ENCODE results near the gene SLC9A3. TPM values are rescaled to one million over a fixed set of nuclear protein-coding genes. Genes with fewer than 3 reads are reported as not detected.

Gene SLC9A3
- total RNA-seq, 1 donor from 2014 or later: 1.1 TPM

DNA sequence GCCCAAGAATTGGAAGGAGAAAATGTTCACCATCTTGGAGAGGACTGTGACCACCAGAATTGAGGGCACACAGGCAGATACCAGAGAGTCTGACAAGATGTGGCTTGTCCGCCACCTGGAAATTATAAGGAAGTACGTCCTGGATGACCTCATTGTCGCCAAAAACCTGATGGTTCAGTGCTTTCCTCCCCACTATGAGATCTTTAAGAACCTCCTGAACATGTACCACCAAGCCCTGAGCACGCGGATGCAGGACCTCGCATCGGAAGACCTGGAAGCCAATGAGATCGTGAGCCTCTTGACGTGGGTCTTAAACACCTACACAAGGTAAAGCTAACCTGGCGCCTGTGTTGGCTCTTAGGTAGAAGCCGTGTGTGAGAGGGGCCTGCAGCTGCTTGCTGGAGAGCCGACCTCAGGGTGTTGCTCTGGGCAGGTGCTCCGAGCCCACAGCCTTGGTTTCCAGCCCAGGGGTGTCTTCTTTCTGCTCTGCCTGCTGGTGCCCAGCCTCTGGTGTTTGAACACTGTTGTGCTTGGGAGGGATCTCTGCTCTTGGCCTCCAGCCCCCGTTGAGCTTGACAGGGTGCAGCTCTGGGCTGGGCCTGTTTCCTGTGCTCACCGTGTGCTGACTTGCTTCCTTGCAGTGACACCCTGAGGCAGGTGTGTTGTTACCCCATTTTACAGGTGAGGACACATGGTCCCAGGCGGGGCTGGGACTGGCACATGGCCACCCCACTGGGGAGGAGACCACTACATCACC, 70.3 kb downstream of the SLC9A3 start:
- TF ChIP-seq, protein P1, sequence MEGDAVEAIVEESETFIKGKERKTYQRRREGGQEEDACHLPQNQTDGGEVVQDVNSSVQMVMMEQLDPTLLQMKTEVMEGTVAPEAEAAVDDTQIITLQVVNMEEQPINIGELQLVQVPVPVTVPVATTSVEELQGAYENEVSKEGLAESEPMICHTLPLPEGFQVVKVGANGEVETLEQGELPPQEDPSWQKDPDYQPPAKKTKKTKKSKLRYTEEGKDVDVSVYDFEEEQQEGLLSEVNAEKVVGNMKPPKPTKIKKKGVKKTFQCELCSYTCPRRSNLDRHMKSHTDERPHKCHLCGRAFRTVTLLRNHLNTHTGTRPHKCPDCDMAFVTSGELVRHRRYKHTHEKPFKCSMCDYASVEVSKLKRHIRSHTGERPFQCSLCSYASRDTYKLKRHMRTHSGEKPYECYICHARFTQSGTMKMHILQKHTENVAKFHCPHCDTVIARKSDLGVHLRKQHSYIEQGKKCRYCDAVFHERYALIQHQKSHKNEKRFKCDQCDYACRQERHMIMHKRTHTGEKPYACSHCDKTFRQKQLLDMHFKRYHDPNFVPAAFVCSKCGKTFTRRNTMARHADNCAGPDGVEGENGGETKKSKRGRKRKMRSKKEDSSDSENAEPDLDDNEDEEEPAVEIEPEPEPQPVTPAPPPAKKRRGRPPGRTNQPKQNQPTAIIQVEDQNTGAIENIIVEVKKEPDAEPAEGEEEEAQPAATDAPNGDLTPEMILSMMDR (IDR thresholded peaks at IDR 0.05): no peak
- H3K9me3 ChIP-seq: peaks cover 11% of the 10 kb centered on the region
- ATAC-seq (no peak), DNase-seq (no peak)
- H3K27me3 ChIP-seq (ENCODE audit: low read depth): no peaks in the 10 kb centered on the region
- H3K4me3 ChIP-seq: no peak overlapping the region
- H3K36me3 ChIP-seq: peaks cover 100% of the 10 kb centered on the region
- peaks cover 2% of the 10 kb centered on the region for H3K4me1 ChIP-seq
- intact Hi-C loops (cut with DNase I): no loop called here
- H3K27ac ChIP-seq: no peak overlapping the region

GRCh38 chr5:452978-453710, 71.1 kb downstream of the SLC9A3 start:
- intact Hi-C loops (cut with DNase I): no loop called here
- H3K36me3 ChIP-seq: peaks cover 100% of the 10 kb centered on the region
- no peaks in the 10 kb centered on the region for H3K27me3 ChIP-seq (ENCODE audit: low read depth)
- ATAC-seq: no peak
- DNase-seq: no peak
- peaks cover 9% of the 10 kb centered on the region for H3K4me1 ChIP-seq
- TF ChIP-seq, protein P1 (IDR thresholded peaks at IDR 0.05): no peak
- H3K9me3 ChIP-seq: peaks cover 11% of the 10 kb centered on the region
- no peak overlapping the region for H3K27ac ChIP-seq
- H3K4me3 ChIP-seq: no peak overlapping the region

- no peaks in the 10 kb centered on the region for H3K27me3 ChIP-seq (ENCODE audit: low read depth)
- peaks cover 100% of the 10 kb centered on the region for H3K36me3 ChIP-seq
- TF ChIP-seq, protein P1 (IDR thresholded peaks at IDR 0.05): no peak
Measured at GRCh38 chr5:451587-452458, 72.4 kb downstream of the SLC9A3 start.

DNA sequence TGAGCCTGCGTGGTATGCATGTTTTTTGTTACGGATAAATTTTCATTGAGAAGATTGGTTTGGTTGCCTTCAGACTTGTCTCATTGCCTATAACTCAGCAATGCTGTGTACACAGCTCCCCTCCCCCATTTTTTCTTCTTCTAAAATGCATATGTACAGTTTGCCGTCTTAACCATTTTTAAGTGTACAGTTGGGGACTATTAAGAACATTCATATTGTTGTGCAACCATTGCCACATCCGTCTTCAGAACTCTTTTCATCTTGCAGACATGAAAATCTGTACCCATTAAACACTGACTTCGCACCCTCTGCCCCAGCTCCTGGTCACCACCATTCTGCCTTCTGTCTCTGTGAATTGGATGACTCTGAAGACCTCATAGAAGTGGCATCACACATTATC, 75.1 kb downstream of the SLC9A3 start:
- Histone ChIP-seq H3K9me3 (peaks cover 11% of the 10 kb centered on the region), H3K27ac (no peak overlapping the region), H3K27me3 (ENCODE audit: low read depth) (no peaks in the 10 kb centered on the region), H3K4me1 (peaks cover 24% of the 10 kb centered on the region), H3K36me3 (peaks cover 85% of the 10 kb centered on the region), H3K4me3 (no peak overlapping the region)
- no peak for DNase-seq
- TF ChIP-seq, protein P1 (IDR thresholded peaks at IDR 0.05): no peak
- no peak for ATAC-seq
- intact Hi-C loops (cut with DNase I): no loop called here

More at GRCh38 chr5:451587-452458, 72.4 kb downstream of the SLC9A3 start:
- Histone ChIP-seq H3K4me3 (no peak overlapping the region), H3K4me1 (peaks cover 15% of the 10 kb centered on the region), H3K27ac (no peak overlapping the region), H3K9me3 (peaks cover 11% of the 10 kb centered on the region)
- intact Hi-C loops (cut with DNase I): no loop called here
- ATAC-seq: no peak
- DNase-seq: no peak

DNA sequence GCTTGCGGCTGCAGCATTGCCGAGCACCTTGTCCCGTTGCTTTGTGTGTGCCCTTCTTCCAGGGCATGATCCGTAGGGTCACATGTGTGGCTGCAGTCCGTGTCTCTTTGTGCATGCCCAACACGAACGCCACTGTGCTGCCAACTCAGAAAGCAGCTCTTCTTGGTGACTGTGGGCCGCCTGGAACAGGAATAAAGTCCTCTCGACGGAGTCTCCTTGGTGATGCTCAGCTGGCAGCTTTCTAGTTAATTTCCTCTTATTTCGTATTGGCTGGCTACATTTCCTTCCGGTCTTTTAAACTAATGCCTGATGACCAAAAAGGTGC, 75.5 kb downstream of the SLC9A3 start:
- Histone ChIP-seq H3K27ac (peak overlapping the region; percentile 11), H3K4me1 (peaks cover 28% of the 10 kb centered on the region), H3K27me3 (ENCODE audit: low read depth) (no peaks in the 10 kb centered on the region), H3K4me3 (no peak overlapping the region), H3K9me3 (peaks cover 11% of the 10 kb centered on the region), H3K36me3 (peaks cover 81% of the 10 kb centered on the region)
- intact Hi-C loops (cut with DNase I): no loop called here
- TF ChIP-seq, protein P1 (IDR thresholded peaks at IDR 0.05): no peak
- DNase-seq (no peak), ATAC-seq (no peak)

All from lower lobe of right lung (tissue), 2 donors.